NCI-H1105 (cell line): Measurements from ENCODE around the gene CHAD.
"Not testable (repeated sequence)": the region's sequence is repeated elsewhere in the genome, so short reads cannot be mapped to it uniquely, and the experiment has no call there.

Experiments used
- DNase-seq: peaks from one replicate; lab custom pipeline; 2025; lab: John Stamatoyannopoulos, UW

CHAD gene

GRCh38 chr17:50473901-50474300, 5.2 kb upstream of the CHAD start:
- DNase-seq, result no peak

- not testable (repeated sequence) for DNase-seq
These were observed 4.1 kb upstream of the CHAD start for GRCh38 chr17:50472761-50473161.

GRCh38 chr17:50472286-50472685, 3.6 kb upstream of the CHAD start:
- no peak for DNase-seq

GRCh38 chr17:50471009-50471905, 2.6 kb upstream of the CHAD start:
- no peak for DNase-seq

GRCh38 chr17:50470426-50470825, 1.7 kb upstream of the CHAD start:
- no peak for DNase-seq

GRCh38 chr17:50469671-50470305, 1.1 kb upstream of the CHAD start:
- DNase-seq, result no peak

GRCh38 chr17:50469208-50469605, 527 bp upstream of the CHAD start:
- no peak for DNase-seq

GRCh38 chr17:50467855-50468303, 801 bp downstream of the CHAD start:
- DNase-seq, result no peak

GRCh38 chr17:50467114-50467854, 1.4 kb downstream of the CHAD start:
- DNase-seq, result no peak

- no peak for DNase-seq
These were observed 2.1 kb downstream of the CHAD start for GRCh38 chr17:50466371-50467113.

GRCh38 chr17:50465635-50466034, 3.0 kb downstream of the CHAD start:
- DNase-seq, result no peak

GRCh38 chr17:50465171-50465570, 3.5 kb downstream of the CHAD start:
- peak; percentile 21 for DNase-seq

GRCh38 chr17:50464736-50465135, 3.9 kb downstream of the CHAD start:
- DNase-seq, result no peak

GRCh38 chr17:50464121-50464520, 4.6 kb downstream of the CHAD start:
- no peak for DNase-seq

GRCh38 chr17:50462446-50462845, 6.2 kb downstream of the CHAD start:
- no peak for DNase-seq

GRCh38 chr17:50461550-50462132, 7.0 kb downstream of the CHAD start:
- no peak for DNase-seq

- DNase-seq, result no peak
These were observed 7.7 kb downstream of the CHAD start for GRCh38 chr17:50460831-50461526.

GRCh38 chr17:50459756-50460155, 8.9 kb downstream of the CHAD start:
- no peak for DNase-seq

GRCh38 chr17:50458701-50459676, 9.7 kb downstream of the CHAD start:
- no peak for DNase-seq

GRCh38 chr17:50458270-50458669, 10.4 kb downstream of the CHAD start:
- no peak for DNase-seq
